HEK293T (cell line): ENCODE measurements around the gene MAPK8IP2.

Source experiments
- ARNT ChIP-seq: fragments of 450-650 bp; IDR thresholded peaks from 2 replicates; pipeline ENCODE4 v1.6.1; 2017; ENCODE audit warnings: mild to moderate bottlenecking
- BHLHE40 ChIP-seq: fragments of 450-650 bp; IDR thresholded peaks from 2 replicates; pipeline ENCODE4 v1.6.1; 2016; ENCODE audit warnings: mild to moderate bottlenecking, moderate library complexity, borderline replicate concordance
- FOXK2 ChIP-seq: fragments of 450-650 bp; IDR thresholded peaks from 2 replicates; pipeline ENCODE4 v1.6.1; 2016; ENCODE audit warnings: mild to moderate bottlenecking
- HDGF ChIP-seq: fragments of 450-650 bp; IDR thresholded peaks from 2 replicates; pipeline ENCODE4 v1.6.1; 2017; ENCODE audit warnings: antibody characterized with exemption, borderline replicate concordance
- LEF1 ChIP-seq: fragments of 450-650 bp; IDR thresholded peaks from 2 replicates; pipeline ENCODE4 v1.6.1; 2017; ENCODE audit warnings: mild to moderate bottlenecking, borderline replicate concordance
- NFRKB ChIP-seq: fragments of 450-650 bp; IDR thresholded peaks from 2 replicates; pipeline ENCODE4 v1.6.1; 2016; ENCODE audit warnings: mild to moderate bottlenecking, moderate library complexity
- SUZ12 ChIP-seq: fragments of 450-650 bp; IDR thresholded peaks from 2 replicates; pipeline ENCODE4 v1.6.1; 2016; ENCODE audit warnings: mild to moderate bottlenecking
- TARDBP ChIP-seq: fragments of 450-650 bp; IDR thresholded peaks from 2 replicates; pipeline ENCODE4 v1.6.1; 2016
- TF ChIP-seq, protein P1 (sequence below): fragments of 450-650 bp; IDR thresholded peaks from 2 replicates; pipeline ENCODE4 v1.6.1; 2016

DNA sequence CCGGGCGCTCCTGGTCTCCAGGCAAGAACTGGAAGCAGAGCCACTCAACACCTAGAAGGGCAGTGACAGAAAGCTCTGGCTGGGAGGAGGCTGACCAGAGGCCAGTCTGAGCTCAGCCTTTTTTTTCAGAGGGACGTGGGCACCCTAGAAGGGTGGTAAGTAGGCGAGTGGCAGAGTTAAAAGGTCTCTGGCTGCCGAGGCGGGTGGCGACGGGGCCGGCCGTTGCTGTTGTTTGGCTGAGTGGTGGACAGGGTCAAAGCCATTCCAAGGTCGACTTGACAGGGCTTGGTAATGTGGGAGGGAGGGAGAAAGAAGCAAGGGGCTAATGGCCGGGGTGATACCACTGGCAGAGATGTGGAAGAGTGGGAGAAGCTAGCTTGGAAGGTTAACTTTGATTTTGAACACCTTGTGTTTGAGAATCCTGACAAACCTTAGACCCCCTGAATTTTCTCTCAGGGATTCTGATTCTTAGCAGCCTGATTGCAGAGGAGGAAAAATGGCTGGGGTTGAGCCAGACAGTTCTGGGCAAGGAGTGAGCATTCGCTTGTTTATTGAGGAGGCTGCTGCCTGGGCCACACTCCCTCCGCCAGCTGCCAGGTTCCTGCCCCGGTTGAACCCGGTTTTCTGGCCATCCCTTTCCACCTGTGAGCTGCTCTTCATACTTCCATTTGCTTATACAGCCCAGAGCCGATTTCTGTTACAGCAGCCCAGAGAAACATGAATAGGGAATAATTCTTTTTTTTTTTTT, 37.0 kb upstream of the MAPK8IP2 start:
- no peak for TF ChIP-seq BHLHE40
- TF ChIP-seq ARNT: no peak
- TF ChIP-seq LEF1: no peak
- TF ChIP-seq, protein P1, sequence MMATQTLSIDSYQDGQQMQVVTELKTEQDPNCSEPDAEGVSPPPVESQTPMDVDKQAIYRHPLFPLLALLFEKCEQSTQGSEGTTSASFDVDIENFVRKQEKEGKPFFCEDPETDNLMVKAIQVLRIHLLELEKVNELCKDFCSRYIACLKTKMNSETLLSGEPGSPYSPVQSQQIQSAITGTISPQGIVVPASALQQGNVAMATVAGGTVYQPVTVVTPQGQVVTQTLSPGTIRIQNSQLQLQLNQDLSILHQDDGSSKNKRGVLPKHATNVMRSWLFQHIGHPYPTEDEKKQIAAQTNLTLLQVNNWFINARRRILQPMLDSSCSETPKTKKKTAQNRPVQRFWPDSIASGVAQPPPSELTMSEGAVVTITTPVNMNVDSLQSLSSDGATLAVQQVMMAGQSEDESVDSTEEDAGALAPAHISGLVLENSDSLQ: no peak
- no peak for TF ChIP-seq TARDBP
- TF ChIP-seq FOXK2: no peak
- no peak for TF ChIP-seq NFRKB
- TF ChIP-seq HDGF: no peak
- TF ChIP-seq SUZ12: no peak
